Stomach smooth muscle (tissue), 2 donors: ENCODE data around the gene ATPAF1.
"Not testable (repeated sequence)": the region's sequence is repeated elsewhere in the genome, so short reads cannot be mapped to it uniquely, and the experiment has no call there.

Experiments used
- H3K27ac ChIP-seq: one replicate; pipeline ENCODE4 v1.7.0; 2013; ENCODE audit warnings: mild to moderate bottlenecking, low read length, inconsistent platforms
- H3K27me3 ChIP-seq, 2 donors: one replicate each; pipeline ENCODE4 v1.7.0; 2013; ENCODE audit warnings: low read length in 2 of 2; ENCODE audit not compliant: insufficient read depth in 2 of 2, control insufficient read depth in 1 of 2
- H3K36me3 ChIP-seq, 2 donors: one replicate each; pipeline ENCODE4 v1.7.0; 2013; ENCODE audit warnings: low read length in 2 of 2; ENCODE audit not compliant: control insufficient read depth in 2 of 2, insufficient read depth in 2 of 2
- H3K4me1 ChIP-seq: one replicate; pipeline ENCODE4 v1.7.0; 2013; ENCODE audit warnings: low read length; ENCODE audit not compliant: control insufficient read depth, insufficient read depth
- H3K4me3 ChIP-seq, 2 donors: one replicate each; pipeline ENCODE4 v1.7.0; 2013; ENCODE audit warnings: low read length in 2 of 2
- H3K9ac ChIP-seq, 2 donors: one replicate each; pipeline ENCODE4 v1.7.0; 2013; ENCODE audit warnings: low read length in 2 of 2, mild to moderate bottlenecking in 1 of 2
- H3K9me3 ChIP-seq, 2 donors: one replicate each; pipeline ENCODE4 v1.7.0; 2013; ENCODE audit warnings: low read length in 2 of 2; ENCODE audit not compliant: control insufficient read depth in 2 of 2
- donor health status: healthy.
- donor health status: Pancreatic carcinoma.

ATPAF1 gene

DNA sequence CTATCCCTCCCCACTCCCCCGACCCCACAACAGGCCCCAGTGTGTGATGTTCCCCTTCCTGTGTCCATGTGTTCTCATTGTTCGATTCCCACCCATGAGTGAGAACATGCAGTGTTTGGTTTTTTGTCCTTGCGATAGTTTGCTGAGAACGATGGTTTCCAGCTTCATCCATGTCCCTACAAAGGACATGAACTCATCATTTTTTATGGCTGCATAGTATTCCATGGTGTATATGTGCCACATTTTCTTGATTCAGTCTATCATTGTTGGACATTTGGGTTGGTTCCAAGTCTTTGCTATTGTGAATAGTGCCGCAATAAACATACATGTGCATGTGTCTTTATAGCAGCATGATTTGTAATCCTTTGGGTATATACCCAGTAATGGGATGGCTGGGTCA lies 5.2 kb downstream of the ATPAF1 start:
- not testable (repeated sequence) for H3K9ac ChIP-seq, H3K27me3 ChIP-seq, H3K27ac ChIP-seq, H3K4me3 ChIP-seq, H3K9me3 ChIP-seq
- peaks cover 19 to 26% of the 10 kb centered on the region in 2 donors for H3K36me3 ChIP-seq
- peaks cover 28% of the 10 kb centered on the region for H3K4me1 ChIP-seq

- peaks cover 27 to 31% of the 10 kb centered on the region in 2 donors for H3K36me3 ChIP-seq
- H3K9me3 ChIP-seq, H3K4me3 ChIP-seq, H3K9ac ChIP-seq, H3K27ac ChIP-seq, H3K27me3 ChIP-seq, H3K4me1 ChIP-seq: not testable (repeated sequence)
These were observed 8.0 kb downstream of the ATPAF1 start for GRCh38 chr1:46660116-46660515.

GRCh38 chr1:46659307-46659870 lies 8.8 kb downstream of the ATPAF1 start:
- Histone ChIP-seq H3K27ac (no peak overlapping the region), H3K27me3 (no peaks in the 10 kb centered on the region), H3K4me3 (no peak overlapping the region), H3K9me3 (no peaks in the 10 kb centered on the region), H3K36me3 (peaks cover 25 to 26% of the 10 kb centered on the region in 2 donors), H3K4me1 (peaks cover 5% of the 10 kb centered on the region), H3K9ac (no peak overlapping the region)

GRCh38 chr1:46657775-46658174 lies 10.4 kb downstream of the ATPAF1 start:
- no peak overlapping the region for H3K4me3 ChIP-seq
- peaks cover 2% of the 10 kb centered on the region for H3K4me1 ChIP-seq
- H3K27ac ChIP-seq, result no peak overlapping the region
- H3K9me3 ChIP-seq, result no peaks in the 10 kb centered on the region
- H3K36me3 ChIP-seq, result peaks cover 19 to 20% of the 10 kb centered on the region in 2 donors
- H3K27me3 ChIP-seq, result no peaks in the 10 kb centered on the region
- no peak overlapping the region for H3K9ac ChIP-seq

- Histone ChIP-seq H3K36me3 (peaks cover 22 to 26% of the 10 kb centered on the region in 2 donors), H3K9me3 (no peaks in the 10 kb centered on the region), H3K27ac (peak overlapping the region; percentile 2), H3K27me3 (no peaks in the 10 kb centered on the region), H3K4me1 (peaks cover 2% of the 10 kb centered on the region), H3K4me3 (no peak overlapping the region), H3K9ac (no peak overlapping the region)
These were observed 11.5 kb downstream of the ATPAF1 start for GRCh38 chr1:46656643-46657042.

GRCh38 chr1:46655848-46656247 lies 12.3 kb downstream of the ATPAF1 start:
- H3K9me3 ChIP-seq, result no peaks in the 10 kb centered on the region
- H3K9ac ChIP-seq, result no peak overlapping the region
- H3K27ac ChIP-seq, result peak overlapping the region; percentile 13
- no peak overlapping the region for H3K4me3 ChIP-seq
- H3K4me1 ChIP-seq, result peaks cover 2% of the 10 kb centered on the region
- H3K27me3 ChIP-seq, result no peaks in the 10 kb centered on the region
- H3K36me3 ChIP-seq, result peaks cover 22 to 26% of the 10 kb centered on the region in 2 donors

DNA sequence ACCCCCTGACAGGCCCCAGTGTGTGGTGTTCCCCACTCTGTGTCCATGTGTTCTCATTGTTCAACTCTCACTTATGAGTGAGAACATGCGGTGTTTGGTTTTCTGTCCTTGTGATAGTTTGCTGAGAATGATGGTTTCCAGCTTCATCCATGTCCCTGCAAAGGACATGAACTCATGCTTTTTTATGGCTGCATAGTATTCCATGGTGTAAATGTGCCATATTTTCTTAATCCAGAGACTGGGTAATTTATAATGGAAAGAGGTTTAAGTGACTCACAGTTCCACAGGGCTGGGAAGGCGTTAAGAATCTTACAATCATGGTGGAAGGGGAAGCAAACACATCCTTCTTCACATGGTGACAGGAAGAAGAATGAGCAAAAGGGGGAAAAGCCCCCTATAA lies 13.5 kb downstream of the ATPAF1 start:
- H3K27me3 ChIP-seq, H3K9me3 ChIP-seq, H3K9ac ChIP-seq, H3K4me3 ChIP-seq, H3K27ac ChIP-seq, H3K4me1 ChIP-seq: not testable (repeated sequence)
- H3K36me3 ChIP-seq, result peaks cover 29 to 36% of the 10 kb centered on the region in 2 donors

DNA sequence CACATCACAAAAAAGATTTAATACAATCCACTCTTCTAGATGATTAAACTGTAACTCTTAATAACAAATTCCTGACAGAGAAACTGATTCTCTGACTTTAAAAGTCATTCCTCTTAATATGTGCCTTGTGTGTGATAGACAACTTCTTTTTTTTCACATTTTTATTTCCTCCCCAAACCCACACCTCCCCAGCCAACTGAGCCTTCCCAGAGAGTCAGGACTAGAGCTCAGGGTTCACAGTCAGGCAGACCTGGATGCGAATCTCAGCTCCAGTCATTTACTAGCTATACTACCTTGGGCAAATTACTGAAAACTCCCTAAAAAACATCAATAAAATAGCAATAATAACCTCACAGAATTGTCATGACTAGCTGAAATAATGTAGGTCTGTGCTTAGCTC lies 14.2 kb downstream of the ATPAF1 start:
- Histone ChIP-seq H3K36me3 (peaks cover 31 to 38% of the 10 kb centered on the region in 2 donors), H3K9me3 (peaks cover 0 to 6% of the 10 kb centered on the region in 2 donors), H3K27me3 (no peaks in the 10 kb centered on the region), H3K27ac (peak overlapping the region; percentile 37), H3K9ac (peak overlapping the region; percentile 22 to 52), H3K4me1 (peaks cover 2% of the 10 kb centered on the region), H3K4me3 (peak overlapping the region in 1 of 2 donors; percentile 41)

DNA sequence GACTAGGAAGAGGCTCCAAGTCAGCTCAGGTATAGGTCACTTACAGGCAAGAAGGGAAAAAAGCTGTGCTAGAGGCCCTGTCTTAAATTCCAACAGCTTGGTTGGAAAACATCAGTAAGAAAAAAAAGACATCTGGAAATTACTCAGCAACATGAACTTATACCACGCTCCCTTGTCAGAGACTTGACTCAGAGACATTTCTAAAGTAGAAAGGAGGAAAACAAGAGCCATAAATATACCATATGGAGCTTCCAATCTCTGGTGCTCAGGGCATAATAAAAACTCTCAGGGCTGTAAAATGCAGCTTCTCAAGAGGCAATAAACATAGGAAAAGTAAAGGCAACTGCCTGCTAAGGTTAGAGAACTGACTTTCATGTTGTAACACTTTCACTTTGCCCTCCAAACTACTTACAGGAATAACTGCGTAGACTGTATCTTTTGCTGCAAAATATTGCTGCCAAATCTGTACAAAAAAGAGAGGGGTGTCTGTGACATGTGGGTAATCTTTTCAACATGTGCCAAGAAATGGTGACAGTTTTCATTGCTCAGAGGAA lies 14.7 kb downstream of the ATPAF1 start:
- H3K27me3 ChIP-seq, result no peaks in the 10 kb centered on the region
- peak overlapping the region; percentile 22 to 52 for H3K9ac ChIP-seq

DNA sequence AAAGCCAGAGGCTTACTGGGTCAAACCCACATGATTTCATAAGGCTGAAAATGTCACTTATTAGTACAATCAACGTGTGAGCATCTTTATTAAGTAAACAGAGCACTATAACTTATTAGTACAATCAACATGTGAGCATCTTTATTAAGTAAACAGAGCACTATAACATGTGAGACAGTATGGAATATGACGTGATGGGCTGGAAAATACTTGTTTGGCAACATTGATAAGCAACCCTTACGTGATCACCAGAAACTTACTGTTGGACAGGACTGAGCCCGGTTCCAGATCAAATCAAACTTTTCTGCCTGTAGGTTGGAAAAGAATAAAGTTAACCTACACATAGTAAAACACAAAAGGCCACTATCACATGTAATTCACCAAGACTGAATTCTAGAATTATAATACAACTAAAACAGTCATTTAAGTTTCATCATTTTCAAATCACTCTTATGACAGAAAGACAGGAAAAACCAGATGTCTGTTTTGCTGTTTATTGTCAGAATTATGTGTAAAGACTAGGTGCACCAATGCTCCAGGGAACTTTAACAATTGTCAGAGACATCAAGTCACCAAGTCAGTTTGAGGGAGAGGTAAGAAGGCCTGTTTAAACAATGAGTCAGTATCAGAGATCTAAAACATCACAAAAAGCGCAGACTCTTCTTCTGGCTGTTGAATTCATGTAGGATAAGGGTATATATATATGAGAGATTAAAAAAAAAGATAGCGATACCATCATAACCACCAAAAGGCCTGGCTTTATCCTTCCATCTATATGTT lies 15.7 kb downstream of the ATPAF1 start:
- Histone ChIP-seq H3K4me3 (no peak overlapping the region), H3K4me1 (peaks cover 2% of the 10 kb centered on the region), H3K27ac (peak overlapping the region; percentile 37), H3K9ac (no peak overlapping the region), H3K27me3 (no peaks in the 10 kb centered on the region), H3K36me3 (peaks cover 24 to 28% of the 10 kb centered on the region in 2 donors), H3K9me3 (peaks cover 0 to 6% of the 10 kb centered on the region in 2 donors)

More for the DNA sequence above, 14.7 kb downstream of the ATPAF1 start:
- peaks cover 2% of the 10 kb centered on the region for H3K4me1 ChIP-seq
- peaks cover 31 to 37% of the 10 kb centered on the region in 2 donors for H3K36me3 ChIP-seq
- H3K27ac ChIP-seq, result peak overlapping the region; percentile 37
- peaks cover 0 to 6% of the 10 kb centered on the region in 2 donors for H3K9me3 ChIP-seq
- H3K4me3 ChIP-seq, result peak overlapping the region in 1 of 2 donors; percentile 41

DNA sequence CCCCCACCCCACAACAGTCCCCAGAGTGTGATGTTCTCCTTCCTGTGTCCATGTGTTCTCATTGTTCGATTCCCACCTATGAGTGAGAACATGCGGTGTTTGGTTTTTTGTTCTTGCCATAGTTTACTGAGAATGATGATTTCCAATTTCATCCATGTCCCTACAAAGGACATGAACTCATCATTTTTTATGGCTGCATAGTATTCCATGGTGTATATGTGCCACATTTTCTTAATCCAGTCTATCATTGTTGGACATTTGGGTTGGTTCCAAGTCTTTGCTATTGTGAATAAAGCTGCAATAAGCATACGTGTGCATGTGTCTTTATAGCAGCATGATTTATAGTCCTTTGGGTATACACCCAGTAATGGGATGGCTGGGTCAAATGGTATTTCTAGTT lies 17.0 kb downstream of the ATPAF1 start:
- peaks cover 31% of the 10 kb centered on the region in 2 donors for H3K36me3 ChIP-seq

More for the DNA sequence above, 17.0 kb downstream of the ATPAF1 start:
- not testable (repeated sequence) for H3K4me3 ChIP-seq, H3K4me1 ChIP-seq, H3K9me3 ChIP-seq, H3K9ac ChIP-seq, H3K27ac ChIP-seq, H3K27me3 ChIP-seq
